ENCODE results near the gene ACTN2.

Gene ACTN2

DNA sequence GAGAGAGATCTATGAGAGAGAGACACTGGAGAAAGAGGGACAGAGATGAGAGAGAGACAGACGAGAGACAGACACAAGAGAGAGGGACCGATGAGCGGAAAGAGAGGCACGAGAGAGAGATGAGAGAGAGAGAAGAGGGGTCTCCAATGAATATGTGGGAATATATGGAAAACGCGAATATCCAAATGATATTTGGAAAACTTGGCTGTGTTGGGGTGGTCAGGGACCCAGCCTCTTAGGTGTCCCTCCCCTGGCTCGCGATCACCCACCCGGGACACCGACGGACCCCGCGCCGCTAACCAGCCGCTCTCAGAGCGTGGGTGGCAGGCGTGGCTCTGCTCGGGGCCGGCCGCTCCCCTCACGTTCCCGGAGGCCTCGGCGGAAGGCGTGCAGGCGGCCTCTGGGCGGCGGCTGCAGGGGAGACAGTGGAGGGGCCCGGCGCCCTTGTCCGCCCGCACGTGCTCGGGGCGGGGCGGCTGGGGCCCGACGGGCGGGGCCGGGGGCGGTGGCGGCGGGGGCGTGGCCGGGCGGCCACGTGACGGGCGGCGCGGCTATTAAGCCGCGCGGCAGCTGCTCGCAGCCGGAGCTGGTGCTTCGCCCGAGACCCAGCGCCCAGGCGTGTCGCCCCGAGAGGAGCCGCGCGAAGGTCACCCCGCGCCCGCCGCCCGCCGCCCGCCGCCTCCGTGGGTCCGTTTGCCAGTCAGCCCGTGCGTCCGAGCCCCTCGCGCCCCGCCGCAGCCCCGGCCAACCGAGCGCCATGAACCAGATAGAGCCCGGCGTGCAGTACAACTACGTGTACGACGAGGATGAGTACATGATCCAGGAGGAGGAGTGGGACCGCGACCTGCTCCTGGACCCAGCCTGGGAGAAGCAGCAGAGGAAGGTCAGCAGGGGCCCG is at the start of gene ACTN2:
Gene ACTN2, plus strand, starts transcription at position 583 of the 898 bp plus-strand sequence. Its CDS starts 175 bp downstream, at position 758.
- peak within 1 kb of the TSS; percentile 36 to 48 for H3K4me3 ChIP-seq (replicated peaks in 1 of 2; ENCODE audit: low read depth in 2 of 2, low read length in 2 of 2)
- TF ChIP-seq, protein P1, sequence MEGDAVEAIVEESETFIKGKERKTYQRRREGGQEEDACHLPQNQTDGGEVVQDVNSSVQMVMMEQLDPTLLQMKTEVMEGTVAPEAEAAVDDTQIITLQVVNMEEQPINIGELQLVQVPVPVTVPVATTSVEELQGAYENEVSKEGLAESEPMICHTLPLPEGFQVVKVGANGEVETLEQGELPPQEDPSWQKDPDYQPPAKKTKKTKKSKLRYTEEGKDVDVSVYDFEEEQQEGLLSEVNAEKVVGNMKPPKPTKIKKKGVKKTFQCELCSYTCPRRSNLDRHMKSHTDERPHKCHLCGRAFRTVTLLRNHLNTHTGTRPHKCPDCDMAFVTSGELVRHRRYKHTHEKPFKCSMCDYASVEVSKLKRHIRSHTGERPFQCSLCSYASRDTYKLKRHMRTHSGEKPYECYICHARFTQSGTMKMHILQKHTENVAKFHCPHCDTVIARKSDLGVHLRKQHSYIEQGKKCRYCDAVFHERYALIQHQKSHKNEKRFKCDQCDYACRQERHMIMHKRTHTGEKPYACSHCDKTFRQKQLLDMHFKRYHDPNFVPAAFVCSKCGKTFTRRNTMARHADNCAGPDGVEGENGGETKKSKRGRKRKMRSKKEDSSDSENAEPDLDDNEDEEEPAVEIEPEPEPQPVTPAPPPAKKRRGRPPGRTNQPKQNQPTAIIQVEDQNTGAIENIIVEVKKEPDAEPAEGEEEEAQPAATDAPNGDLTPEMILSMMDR (IDR thresholded peaks at IDR 0.05; ENCODE audit: low read depth, low read length), result no peak
- peak in 1 of 2 donors; percentile 56 for DNase-seq (ENCODE audit: low read depth in 2 of 2)

DNA sequence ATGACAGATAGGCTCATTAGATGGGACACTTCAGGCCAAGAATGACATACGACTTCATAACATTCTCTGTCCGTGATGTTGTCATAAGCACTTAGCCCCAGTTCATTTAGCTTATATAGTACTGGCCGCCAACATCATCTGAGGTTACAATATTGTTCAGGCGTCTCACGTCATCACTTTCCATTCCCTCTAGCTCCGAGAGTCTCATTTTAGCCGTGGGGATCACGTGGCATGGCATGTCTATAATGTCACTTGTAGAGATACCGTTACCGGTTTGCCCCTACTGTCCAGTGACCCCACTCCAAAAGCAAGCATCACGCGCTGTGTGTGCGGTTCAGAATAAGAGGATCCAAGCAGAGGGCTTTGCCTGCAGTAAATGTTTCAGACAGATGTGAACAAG is 47.4 kb upstream of the ACTN2 start:
- no peak overlapping the region for H3K4me3 ChIP-seq (replicated peaks in 1 of 2; ENCODE audit: low read depth in 2 of 2, low read length in 2 of 2)
- TF ChIP-seq, protein P1 (IDR thresholded peaks at IDR 0.05; ENCODE audit: low read depth, low read length), result no peak
- no peak for DNase-seq (ENCODE audit: low read depth in 2 of 2)

DNA sequence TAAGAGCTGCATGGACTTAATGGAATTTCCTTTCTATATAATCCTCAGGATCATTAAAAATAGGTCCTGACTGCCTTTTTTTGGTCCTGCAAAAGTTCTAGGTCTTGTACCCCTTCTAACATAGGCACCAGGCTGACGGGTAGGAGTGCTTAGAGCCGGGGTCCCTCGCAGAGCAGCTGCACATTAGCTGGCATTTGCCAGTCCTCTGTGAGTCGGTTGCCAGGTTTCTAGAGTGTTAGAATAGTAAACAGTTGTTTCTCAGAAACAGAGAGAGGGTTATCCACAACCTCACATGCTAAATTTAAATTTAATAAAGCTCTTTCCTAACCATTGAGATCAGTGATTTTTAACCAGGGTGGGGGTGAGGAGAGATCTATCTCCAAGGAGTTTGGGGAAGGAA is 46.6 kb upstream of the ACTN2 start:
- no peak for DNase-seq (ENCODE audit: low read depth in 2 of 2)
- TF ChIP-seq, protein P1 (IDR thresholded peaks at IDR 0.05; ENCODE audit: low read depth, low read length), result no peak

DNA sequence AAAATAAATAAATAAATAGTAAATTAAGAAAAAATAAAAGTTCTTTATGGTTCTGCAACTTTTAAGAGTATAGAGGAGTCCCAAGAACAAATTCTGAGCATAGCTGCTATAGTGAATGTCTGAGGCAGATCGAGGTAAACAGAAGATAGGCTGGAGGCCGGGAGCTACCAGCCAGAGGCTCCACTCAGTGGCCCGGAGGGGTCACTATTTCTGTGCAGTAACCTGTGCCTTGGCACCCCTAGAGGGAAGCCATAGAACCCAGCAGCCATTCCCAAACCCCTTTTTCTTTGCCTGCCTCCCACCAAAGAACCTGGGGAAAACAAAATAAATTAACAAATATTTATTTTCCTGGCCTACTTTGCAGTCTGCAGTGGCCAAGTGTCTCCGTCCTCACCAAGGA is 43.5 kb upstream of the ACTN2 start:
- DNase-seq (ENCODE audit: low read depth in 2 of 2), result no peak
- TF ChIP-seq, protein P1 (IDR thresholded peaks at IDR 0.05; ENCODE audit: low read depth, low read length), result no peak
- H3K4me3 ChIP-seq (replicated peaks in 1 of 2; ENCODE audit: low read depth in 2 of 2, low read length in 2 of 2), result no peak overlapping the region

More for the DNA sequence above, 46.6 kb upstream of the ACTN2 start:
- H3K4me3 ChIP-seq (replicated peaks in 1 of 2; ENCODE audit: low read depth in 2 of 2, low read length in 2 of 2), result no peak overlapping the region

DNA sequence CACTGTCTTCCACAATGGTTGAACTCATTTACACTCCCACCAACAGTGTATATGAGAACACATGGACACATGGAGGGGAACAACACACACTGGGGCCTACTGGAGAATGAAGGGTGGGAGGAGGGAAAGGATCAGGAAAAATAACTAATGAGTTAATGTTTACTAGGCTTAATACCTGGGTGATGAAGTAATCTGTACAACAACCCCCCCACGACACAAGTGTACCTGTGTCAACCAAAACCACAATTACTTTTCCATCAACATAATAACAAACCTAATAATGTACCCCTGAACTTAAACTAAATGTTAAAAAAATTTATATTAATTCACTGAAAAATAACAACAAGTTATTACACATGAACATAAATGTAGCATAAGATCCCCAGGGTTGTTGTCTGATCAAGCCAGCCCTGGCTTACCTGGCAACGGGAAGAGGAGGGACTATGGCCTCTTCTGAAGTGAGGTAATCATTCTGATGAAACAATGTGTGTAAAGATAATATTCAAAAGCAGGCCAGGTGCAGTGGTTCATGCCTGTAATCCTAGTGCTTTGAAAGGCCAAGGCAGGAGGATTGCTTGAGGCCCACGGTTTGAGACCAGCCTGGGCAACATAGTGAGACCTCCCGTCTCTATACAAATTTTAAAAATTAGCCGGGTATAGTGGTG is 41.2 kb upstream of the ACTN2 start:
- TF ChIP-seq, protein P1 (IDR thresholded peaks at IDR 0.05; ENCODE audit: low read depth, low read length), result no peak
- H3K4me3 ChIP-seq (replicated peaks in 1 of 2; ENCODE audit: low read depth in 2 of 2, low read length in 2 of 2), result no peak overlapping the region
- no peak for DNase-seq (ENCODE audit: low read depth in 2 of 2)

DNA sequence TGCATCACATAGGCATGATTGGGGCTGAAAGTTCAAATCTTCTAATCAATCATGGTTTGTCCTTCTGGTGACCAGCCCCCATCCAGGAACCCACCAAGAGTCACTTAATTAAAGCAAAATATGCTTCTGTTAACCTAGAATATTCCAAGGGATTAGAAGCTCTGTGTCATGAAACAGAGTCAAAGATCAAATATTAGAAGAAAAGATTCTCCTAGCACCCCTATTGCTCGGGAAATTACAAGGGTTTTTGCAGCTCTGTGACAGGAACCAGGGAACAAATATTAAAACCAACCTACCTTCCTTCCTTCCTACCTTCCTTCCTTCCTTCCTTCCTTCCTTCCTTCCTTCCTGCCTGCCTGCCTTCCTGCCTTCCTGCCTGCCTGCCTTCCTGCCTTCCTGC is 31.8 kb upstream of the ACTN2 start:
- TF ChIP-seq, protein P1 (IDR thresholded peaks at IDR 0.05; ENCODE audit: low read depth, low read length), result no peak
- no peak for DNase-seq (ENCODE audit: low read depth in 2 of 2)
- no peak overlapping the region for H3K4me3 ChIP-seq (replicated peaks in 1 of 2; ENCODE audit: low read depth in 2 of 2, low read length in 2 of 2)

Data from cardiac fibroblast (primary cell).